ENCODE results near the gene PTGS2. TPM values are rescaled to one million over a fixed set of nuclear protein-coding genes. Genes with fewer than 3 reads are reported as not detected.

PTGS2 gene
- polyA plus RNA-seq (2013, experiment 1 of 2), result 1.9 TPM
- 1.5 TPM for polyA plus RNA-seq (2013, experiment 2 of 2)

GRCh38 chr1:186680245-186681061 lies at the start of gene PTGS2:
Gene PTGS2 (minus strand): TSS chr1:186680423. CDS start chr1:186680290, 133 bp downstream.
- H3K36me3 ChIP-seq (ENCODE audit: control insufficient read depth, insufficient read depth, low read length), result no peaks in the 10 kb centered on the region
- H3K9me3 ChIP-seq (ENCODE audit: control insufficient read depth, low read length), result no peaks in the 10 kb centered on the region
- H3K4me3 ChIP-seq (ENCODE audit: extremely low read depth, insufficient read depth, low read length, poor library complexity, severe bottlenecking), result peak within 1 kb of the TSS; percentile 63
- H3K4me1 ChIP-seq (ENCODE audit: control insufficient read depth, insufficient read depth, low read length, poor library complexity, severe bottlenecking), result no peaks in the 10 kb centered on the region
- peak within 1 kb of the TSS; percentile 71 for H3K27ac ChIP-seq (ENCODE audit: low read depth, low read length, severe bottlenecking)
- 0 to 1% methylated on average over 25 to 31 of the region's 52 CpGs for whole genome bisulfite sequencing, 2 experiments (ENCODE audit: insufficient coverage in 2 of 2)

GRCh38 chr1:186722711-186723309 lies 42.6 kb upstream of the PTGS2 start:
- H3K27ac ChIP-seq (ENCODE audit: low read depth, low read length, severe bottlenecking), result no peak overlapping the region
- H3K4me1 ChIP-seq (ENCODE audit: control insufficient read depth, insufficient read depth, low read length, poor library complexity, severe bottlenecking), result no peaks in the 10 kb centered on the region
- WGBS, 2 experiments (ENCODE audit: insufficient coverage in 2 of 2), result no CpG with 5 or more reads among the region's 3 CpGs
- no peak overlapping the region for H3K4me3 ChIP-seq (ENCODE audit: extremely low read depth, insufficient read depth, low read length, poor library complexity, severe bottlenecking)
- H3K9me3 ChIP-seq (ENCODE audit: control insufficient read depth, low read length), result no peaks in the 10 kb centered on the region
- H3K36me3 ChIP-seq (ENCODE audit: control insufficient read depth, insufficient read depth, low read length), result no peaks in the 10 kb centered on the region

GRCh38 chr1:186717286-186717685 lies 37.1 kb upstream of the PTGS2 start:
- H3K27ac ChIP-seq (ENCODE audit: low read depth, low read length, severe bottlenecking), result no peak overlapping the region
- H3K36me3 ChIP-seq (ENCODE audit: control insufficient read depth, insufficient read depth, low read length), result no peaks in the 10 kb centered on the region
- H3K4me1 ChIP-seq (ENCODE audit: control insufficient read depth, insufficient read depth, low read length, poor library complexity, severe bottlenecking), result no peaks in the 10 kb centered on the region
- no peak overlapping the region for H3K4me3 ChIP-seq (ENCODE audit: extremely low read depth, insufficient read depth, low read length, poor library complexity, severe bottlenecking)
- no CpG with 5 or more reads among the region's 2 CpGs for WGBS, 2 experiments (ENCODE audit: insufficient coverage in 2 of 2)
- no peaks in the 10 kb centered on the region for H3K9me3 ChIP-seq (ENCODE audit: control insufficient read depth, low read length)

- no peak overlapping the region for H3K4me3 ChIP-seq (ENCODE audit: extremely low read depth, insufficient read depth, low read length, poor library complexity, severe bottlenecking)
- H3K4me1 ChIP-seq (ENCODE audit: control insufficient read depth, insufficient read depth, low read length, poor library complexity, severe bottlenecking), result no peaks in the 10 kb centered on the region
- no peaks in the 10 kb centered on the region for H3K36me3 ChIP-seq (ENCODE audit: control insufficient read depth, insufficient read depth, low read length)
- no peak overlapping the region for H3K27ac ChIP-seq (ENCODE audit: low read depth, low read length, severe bottlenecking)
- H3K9me3 ChIP-seq (ENCODE audit: control insufficient read depth, low read length), result no peaks in the 10 kb centered on the region
- 90 to 100% methylated on average over 1 to 2 of the region's 5 CpGs for WGBS, 2 experiments (ENCODE audit: insufficient coverage in 2 of 2)
Observed at GRCh38 chr1:186715887-186716809, 35.9 kb upstream of the PTGS2 start.

- Histone ChIP-seq H3K9me3 (ENCODE audit: control insufficient read depth, low read length) (no peaks in the 10 kb centered on the region), H3K36me3 (ENCODE audit: control insufficient read depth, insufficient read depth, low read length) (no peaks in the 10 kb centered on the region), H3K4me1 (ENCODE audit: control insufficient read depth, insufficient read depth, low read length, poor library complexity, severe bottlenecking) (no peaks in the 10 kb centered on the region), H3K27ac (ENCODE audit: low read depth, low read length, severe bottlenecking) (no peak overlapping the region), H3K4me3 (ENCODE audit: extremely low read depth, insufficient read depth, low read length, poor library complexity, severe bottlenecking) (no peak overlapping the region)
- 100% methylated on average over 1 of the region's 2 CpGs for WGBS, 2 experiments (ENCODE audit: insufficient coverage in 2 of 2)
Observed at GRCh38 chr1:186710696-186711095, 30.5 kb upstream of the PTGS2 start.

DNA sequence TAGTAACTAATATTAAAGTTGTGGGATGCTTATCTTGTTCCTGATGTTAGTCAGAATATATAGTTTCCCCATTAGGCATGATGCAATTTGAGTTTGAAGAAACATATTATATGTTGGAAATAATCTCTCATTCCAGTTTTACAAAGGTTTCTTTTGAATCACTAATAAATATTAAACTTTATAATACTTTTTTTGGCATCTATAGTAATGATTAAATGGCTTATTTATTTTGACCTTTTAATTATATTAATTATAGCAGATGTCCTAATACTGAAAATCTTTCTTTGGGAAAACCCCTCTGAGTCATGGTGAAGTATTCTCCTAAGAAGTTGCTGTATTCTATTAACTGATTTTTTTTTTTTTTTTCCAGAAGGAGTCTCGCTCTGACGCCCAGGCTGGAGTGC lies 28.5 kb upstream of the PTGS2 start:
- Histone ChIP-seq H3K4me1 (ENCODE audit: control insufficient read depth, insufficient read depth, low read length, poor library complexity, severe bottlenecking) (no peaks in the 10 kb centered on the region), H3K4me3 (ENCODE audit: extremely low read depth, insufficient read depth, low read length, poor library complexity, severe bottlenecking) (no peak overlapping the region), H3K9me3 (ENCODE audit: control insufficient read depth, low read length) (no peaks in the 10 kb centered on the region), H3K36me3 (ENCODE audit: control insufficient read depth, insufficient read depth, low read length) (no peaks in the 10 kb centered on the region), H3K27ac (ENCODE audit: low read depth, low read length, severe bottlenecking) (no peak overlapping the region)
- 100% methylated on average over 2 of the region's 2 CpGs; no CpG with 5 or more reads in 1 of the 2 experiments for WGBS, 2 experiments (ENCODE audit: insufficient coverage in 2 of 2)

- 90 to 94% methylated on average over 5 of the region's 8 CpGs for WGBS, 2 experiments (ENCODE audit: insufficient coverage in 2 of 2)
- Histone ChIP-seq H3K36me3 (ENCODE audit: control insufficient read depth, insufficient read depth, low read length) (no peaks in the 10 kb centered on the region), H3K4me3 (ENCODE audit: extremely low read depth, insufficient read depth, low read length, poor library complexity, severe bottlenecking) (no peak overlapping the region), H3K4me1 (ENCODE audit: control insufficient read depth, insufficient read depth, low read length, poor library complexity, severe bottlenecking) (no peaks in the 10 kb centered on the region), H3K27ac (ENCODE audit: low read depth, low read length, severe bottlenecking) (no peak overlapping the region), H3K9me3 (ENCODE audit: control insufficient read depth, low read length) (no peaks in the 10 kb centered on the region)
Observed at GRCh38 chr1:186703209-186703766, 23.1 kb upstream of the PTGS2 start.

DNA sequence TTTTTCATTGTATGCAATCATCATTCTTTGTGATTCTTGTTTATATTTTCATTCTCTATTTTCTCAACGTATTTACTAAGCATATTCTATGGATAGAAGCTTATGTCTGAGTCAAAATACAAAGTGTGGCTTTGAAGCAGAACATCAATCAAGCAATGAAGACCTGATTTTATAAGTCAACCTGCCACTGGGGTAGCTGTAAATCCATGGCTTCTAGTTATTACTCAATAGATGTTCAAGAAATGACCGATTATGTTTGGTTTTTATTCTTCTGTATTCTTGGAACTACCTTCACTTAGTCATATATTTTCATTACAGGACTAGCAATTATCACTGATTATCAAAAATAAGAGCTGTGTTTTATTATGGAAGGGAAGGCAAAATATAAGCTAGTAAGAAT lies 20.5 kb upstream of the PTGS2 start:
- no peak overlapping the region for H3K4me3 ChIP-seq (ENCODE audit: extremely low read depth, insufficient read depth, low read length, poor library complexity, severe bottlenecking)
- H3K27ac ChIP-seq (ENCODE audit: low read depth, low read length, severe bottlenecking), result no peak overlapping the region
- H3K9me3 ChIP-seq (ENCODE audit: control insufficient read depth, low read length), result no peaks in the 10 kb centered on the region
- no CpG with 5 or more reads among the region's 2 CpGs for WGBS, 2 experiments (ENCODE audit: insufficient coverage in 2 of 2)
- no peaks in the 10 kb centered on the region for H3K36me3 ChIP-seq (ENCODE audit: control insufficient read depth, insufficient read depth, low read length)
- no peaks in the 10 kb centered on the region for H3K4me1 ChIP-seq (ENCODE audit: control insufficient read depth, insufficient read depth, low read length, poor library complexity, severe bottlenecking)

- H3K4me3 ChIP-seq (ENCODE audit: extremely low read depth, insufficient read depth, low read length, poor library complexity, severe bottlenecking), result no peak overlapping the region
- H3K36me3 ChIP-seq (ENCODE audit: control insufficient read depth, insufficient read depth, low read length), result no peaks in the 10 kb centered on the region
- no peaks in the 10 kb centered on the region for H3K9me3 ChIP-seq (ENCODE audit: control insufficient read depth, low read length)
- no peaks in the 10 kb centered on the region for H3K4me1 ChIP-seq (ENCODE audit: control insufficient read depth, insufficient read depth, low read length, poor library complexity, severe bottlenecking)
- whole genome bisulfite sequencing, 2 experiments (ENCODE audit: insufficient coverage in 2 of 2), result no CpG with 5 or more reads among the region's 2 CpGs
- no peak overlapping the region for H3K27ac ChIP-seq (ENCODE audit: low read depth, low read length, severe bottlenecking)
Observed at GRCh38 chr1:186699519-186699918, 19.3 kb upstream of the PTGS2 start.

DNA sequence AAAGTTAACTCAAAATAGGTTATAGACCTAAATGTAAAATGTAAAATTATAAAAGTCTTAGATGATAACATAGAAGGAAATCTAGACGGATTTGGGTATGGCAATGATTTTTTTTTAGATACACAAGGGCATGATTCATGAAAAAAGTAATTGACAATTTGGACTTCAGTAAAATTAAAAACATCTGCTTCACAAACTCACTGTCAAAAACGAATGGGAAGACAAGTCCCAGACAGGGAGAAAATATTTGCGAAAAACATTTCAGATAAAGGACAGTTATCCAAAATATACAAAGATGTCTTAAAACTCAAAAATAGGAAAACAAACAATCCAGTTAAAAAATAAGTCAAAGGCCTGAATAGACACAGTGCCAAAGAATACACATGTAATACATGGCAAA lies 9.7 kb upstream of the PTGS2 start:
- H3K27ac ChIP-seq (ENCODE audit: low read depth, low read length, severe bottlenecking), result no peak overlapping the region
- no peaks in the 10 kb centered on the region for H3K36me3 ChIP-seq (ENCODE audit: control insufficient read depth, insufficient read depth, low read length)

More for the DNA sequence above, 9.7 kb upstream of the PTGS2 start:
- 67% methylated on average over 1 of the region's 3 CpGs; no CpG with 5 or more reads in 1 of the 2 experiments for WGBS, 2 experiments (ENCODE audit: insufficient coverage in 2 of 2)
- no peaks in the 10 kb centered on the region for H3K9me3 ChIP-seq (ENCODE audit: control insufficient read depth, low read length)
- no peaks in the 10 kb centered on the region for H3K4me1 ChIP-seq (ENCODE audit: control insufficient read depth, insufficient read depth, low read length, poor library complexity, severe bottlenecking)
- H3K4me3 ChIP-seq (ENCODE audit: extremely low read depth, insufficient read depth, low read length, poor library complexity, severe bottlenecking), result no peak overlapping the region

Measured in mesodermal cell (in vitro differentiated cells).